Measurements from ENCODE around the gene KLF15. TPM values are rescaled to one million over a fixed set of nuclear protein-coding genes. Genes with fewer than 3 reads are reported as not detected.

The KLF15 gene
- total RNA-seq, 1 donor from 2014 or later = 44.6 TPM

GRCh38 chr3:126313580-126314304 is 43.5 kb downstream of the KLF15 start:
- DNase-seq = peak; percentile 48
- no peaks in the 10 kb centered on the region for H3K27me3 ChIP-seq
- H3K36me3 ChIP-seq = no peaks in the 10 kb centered on the region
- H3K4me1 ChIP-seq = no peaks in the 10 kb centered on the region
- no peak for ATAC-seq
- no peak for TF ChIP-seq CTCF (IDR thresholded peaks at IDR 0.05)
- H3K4me3 ChIP-seq = no peak overlapping the region
- intact Hi-C loops (cut with DNase I) = no loop called here
- H3K9me3 ChIP-seq = no peaks in the 10 kb centered on the region
- no peak overlapping the region for H3K27ac ChIP-seq

GRCh38 chr3:126313166-126313565 is 44.0 kb downstream of the KLF15 start:
- Histone ChIP-seq H3K27ac (no peak overlapping the region), H3K4me3 (no peak overlapping the region), H3K9me3 (no peaks in the 10 kb centered on the region), H3K27me3 (no peaks in the 10 kb centered on the region), H3K4me1 (no peaks in the 10 kb centered on the region), H3K36me3 (no peaks in the 10 kb centered on the region)
- no peak for TF ChIP-seq CTCF (IDR thresholded peaks at IDR 0.05)
- DNase-seq (no peak), ATAC-seq (no peak)
- intact Hi-C loops (cut with DNase I) = no loop called here

GRCh38 chr3:126312341-126312740 is 44.9 kb downstream of the KLF15 start:
- ATAC-seq (no peak), DNase-seq (no peak)
- H3K27ac ChIP-seq = no peak overlapping the region
- intact Hi-C loops (cut with DNase I) = no loop called here
- no peaks in the 10 kb centered on the region for H3K4me1 ChIP-seq
- no peak overlapping the region for H3K4me3 ChIP-seq
- H3K36me3 ChIP-seq = no peaks in the 10 kb centered on the region
- no peaks in the 10 kb centered on the region for H3K9me3 ChIP-seq
- no peaks in the 10 kb centered on the region for H3K27me3 ChIP-seq
- no peak for TF ChIP-seq CTCF (IDR thresholded peaks at IDR 0.05)

- ATAC-seq = no peak
- TF ChIP-seq CTCF (IDR thresholded peaks at IDR 0.05) = no peak
- no peak for DNase-seq
- H3K27me3 ChIP-seq = no peaks in the 10 kb centered on the region
- no peak overlapping the region for H3K4me3 ChIP-seq
- intact Hi-C loops (cut with DNase I) = no loop called here
- no peaks in the 10 kb centered on the region for H3K36me3 ChIP-seq
- no peaks in the 10 kb centered on the region for H3K9me3 ChIP-seq
- no peak overlapping the region for H3K27ac ChIP-seq
- H3K4me1 ChIP-seq = no peaks in the 10 kb centered on the region
These were observed 45.8 kb downstream of the KLF15 start for GRCh38 chr3:126311338-126311978.

GRCh38 chr3:126310816-126311215 is 46.4 kb downstream of the KLF15 start:
- H3K4me3 ChIP-seq = no peak overlapping the region
- no peak overlapping the region for H3K27ac ChIP-seq
- no peak for TF ChIP-seq CTCF (IDR thresholded peaks at IDR 0.05)
- H3K36me3 ChIP-seq = no peaks in the 10 kb centered on the region
- no peaks in the 10 kb centered on the region for H3K4me1 ChIP-seq
- no peaks in the 10 kb centered on the region for H3K9me3 ChIP-seq
- no peaks in the 10 kb centered on the region for H3K27me3 ChIP-seq
- ATAC-seq (no peak), DNase-seq (no peak)
- intact Hi-C loops (cut with DNase I) = no loop called here
